ENCODE measurements around the gene FSTL4.
A peak's percentile ranks its signal among the peaks of the same experiment; 100 is the strongest.

Gene FSTL4

DNA sequence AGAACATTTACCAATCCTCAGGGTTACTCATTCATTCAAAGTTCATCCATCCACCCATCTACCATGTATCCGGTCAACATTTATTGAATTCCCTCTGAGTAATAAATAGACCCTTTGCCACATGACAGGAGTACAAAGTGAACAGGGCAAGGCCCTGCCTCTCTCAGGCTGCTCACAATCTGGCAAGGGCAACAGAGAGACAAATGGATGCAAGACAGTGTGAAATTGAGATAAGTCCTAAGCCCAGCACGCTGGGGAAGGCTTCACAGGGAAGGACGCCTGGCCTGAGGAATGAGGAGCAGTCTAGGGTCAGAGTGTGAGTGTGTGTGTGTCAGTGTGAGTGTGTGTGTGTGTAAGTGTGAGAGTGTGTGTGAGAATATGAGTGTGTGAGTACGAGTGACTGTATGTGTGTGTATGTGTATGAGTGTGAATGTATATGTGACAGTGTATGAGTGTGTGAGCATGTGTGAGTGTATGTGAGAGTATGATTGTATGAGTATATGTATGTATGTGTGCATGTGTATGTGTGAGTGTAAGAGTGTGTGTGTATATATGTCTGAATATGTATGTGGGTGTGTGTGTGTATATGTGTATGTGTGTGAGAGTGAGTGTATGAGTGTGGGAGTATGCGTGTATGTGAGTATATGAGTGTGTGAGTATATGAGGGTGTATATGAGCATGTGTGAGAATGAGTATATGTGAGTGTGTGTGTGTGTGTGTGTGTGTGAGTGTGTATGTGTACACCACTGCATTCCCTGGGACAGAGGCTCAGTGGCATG lies 145.6 kb downstream of the FSTL4 start:
- TF ChIP-seq CTCF (IDR thresholded peaks at IDR 0.05; ENCODE audit: low read depth, low read length) = no peak
- no peak for DNase-seq (ENCODE audit: extremely low read depth, low read depth)

DNA sequence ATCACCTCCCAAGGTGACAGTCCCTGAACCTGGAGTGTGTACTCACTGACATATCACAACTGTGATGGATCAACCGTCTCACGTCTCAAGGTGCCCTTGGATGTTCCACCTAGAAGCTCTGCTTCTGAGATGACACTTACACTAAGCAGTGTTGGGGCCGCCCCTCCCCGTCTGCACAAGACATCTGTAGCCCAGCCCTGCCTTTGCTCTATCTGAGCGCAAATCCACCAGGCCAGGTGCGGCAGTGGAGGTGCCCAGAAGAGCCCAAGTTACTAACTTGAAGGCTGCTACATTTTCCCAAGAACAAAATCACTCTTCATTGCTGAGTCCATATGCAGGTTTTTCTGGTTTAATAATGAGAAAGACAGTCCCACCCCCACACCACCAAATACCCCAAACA lies 148.3 kb downstream of the FSTL4 start:
- no peak for TF ChIP-seq CTCF (IDR thresholded peaks at IDR 0.05; ENCODE audit: low read depth, low read length)
- DNase-seq (ENCODE audit: extremely low read depth, low read depth) = no peak

DNA sequence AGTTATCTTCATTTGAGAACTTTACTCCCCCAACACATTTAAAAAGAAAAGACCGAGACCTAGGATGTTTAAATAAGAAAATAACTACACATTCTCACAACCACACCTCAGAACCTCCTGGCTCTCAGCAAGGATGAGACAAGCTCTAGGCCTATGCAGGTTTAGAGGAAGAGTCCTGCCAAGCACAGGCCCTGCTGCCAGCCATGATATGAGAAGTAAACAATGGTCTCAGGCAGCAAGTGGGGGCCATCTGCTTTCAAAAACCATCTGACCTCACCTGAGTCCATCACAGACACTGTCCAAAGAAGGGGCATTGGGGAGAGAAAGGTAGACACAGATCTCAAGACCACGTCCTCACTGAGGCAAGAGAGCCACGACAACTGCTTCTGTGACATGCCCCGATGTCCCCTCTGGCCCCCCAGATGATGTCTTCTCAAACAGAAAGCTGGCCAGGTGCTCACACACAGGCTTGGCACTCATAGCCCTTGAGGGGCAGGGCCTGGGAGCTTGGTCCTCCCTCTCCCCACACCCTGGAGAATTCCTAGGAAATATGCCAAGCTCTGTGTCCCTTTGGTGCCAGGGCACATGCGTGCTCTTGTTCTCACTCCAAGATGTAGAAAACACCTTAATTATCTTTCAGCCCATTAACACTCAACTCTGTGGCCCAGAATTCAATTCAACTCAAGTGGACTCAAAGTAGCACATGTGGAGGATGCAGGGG lies 150.4 kb downstream of the FSTL4 start:
- DNase-seq (ENCODE audit: extremely low read depth, low read depth) = no peak
- no peak for TF ChIP-seq CTCF (IDR thresholded peaks at IDR 0.05; ENCODE audit: low read depth, low read length)

- DNase-seq (ENCODE audit: extremely low read depth, low read depth) = no peak
- TF ChIP-seq CTCF (IDR thresholded peaks at IDR 0.05; ENCODE audit: low read depth, low read length) = peak; percentile 44
These were observed 152.1 kb downstream of the FSTL4 start for GRCh38 chr5:133460172-133460758.

DNA sequence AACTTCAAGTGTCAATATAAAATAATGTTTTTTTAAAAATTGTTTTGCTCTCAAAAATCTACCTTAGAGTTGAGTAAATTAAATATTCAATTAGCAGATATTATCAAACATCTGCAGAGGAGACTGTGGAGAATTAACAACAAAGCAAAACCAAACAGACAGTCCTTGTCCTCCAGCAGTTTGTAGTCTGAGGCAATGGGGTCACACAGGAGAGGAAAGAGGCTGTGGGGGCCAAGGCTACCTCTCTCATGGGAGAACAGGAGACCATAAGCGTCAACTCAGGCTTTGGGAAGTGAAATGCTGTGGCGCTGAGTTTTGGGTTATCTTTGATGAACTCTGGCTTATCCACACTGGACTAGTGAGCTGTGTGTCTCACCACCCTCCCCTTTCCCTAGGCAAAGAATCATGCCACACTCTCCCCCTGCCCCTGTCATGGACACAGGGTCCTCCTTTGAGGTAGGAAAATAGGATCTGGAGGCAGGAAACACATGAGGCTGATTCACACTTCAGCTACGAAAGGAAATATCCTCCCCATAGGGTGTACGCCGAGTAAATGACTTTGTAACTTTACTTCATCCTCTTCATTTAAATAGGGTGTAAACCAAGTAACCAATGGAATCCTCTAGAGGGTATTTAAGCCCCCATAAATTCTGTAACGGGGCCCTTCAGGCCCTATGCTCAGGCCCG lies 152.7 kb downstream of the FSTL4 start:
- TF ChIP-seq CTCF (IDR thresholded peaks at IDR 0.05; ENCODE audit: low read depth, low read length) = no peak
- no peak for DNase-seq (ENCODE audit: extremely low read depth, low read depth)

DNA sequence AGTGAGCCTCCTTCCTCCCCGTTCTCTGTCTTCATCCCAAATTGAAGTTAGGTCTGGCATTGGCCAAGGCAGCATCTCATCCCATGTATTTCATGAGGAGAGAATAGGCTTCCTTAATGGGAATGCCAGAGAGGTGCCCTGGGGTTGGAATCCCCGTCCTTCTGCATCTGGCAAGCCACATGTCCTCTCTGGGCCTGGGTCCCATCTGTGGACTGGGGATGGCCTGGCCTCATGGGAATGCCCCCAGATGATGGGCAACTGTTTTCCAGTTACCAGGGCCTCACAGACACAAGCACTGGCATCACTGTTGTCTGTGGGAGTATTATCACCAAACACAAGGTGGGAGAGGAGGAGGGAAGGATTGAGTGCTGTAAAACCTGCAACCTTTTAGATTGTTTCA lies 153.9 kb downstream of the FSTL4 start:
- no peak for TF ChIP-seq CTCF (IDR thresholded peaks at IDR 0.05; ENCODE audit: low read depth, low read length)
- no peak for DNase-seq (ENCODE audit: extremely low read depth, low read depth)
